Endothelial cell of umbilical vein (primary cell): ENCODE measurements around the gene TUBD1.
"Not testable (repeated sequence)": the region's sequence is repeated elsewhere in the genome, so short reads cannot be mapped to it uniquely, and the experiment has no call there.

Source experiments
- CTCF ChIP-seq, 2 donors: IDR thresholded peaks; 1 replicate in 1 of 2; 2 replicates in 1 of 2; pipeline ENCODE4 v1.5.1; 2011; ENCODE audit warnings: low read length in 2 of 2, mild to moderate bottlenecking in 2 of 2, moderate library complexity in 2 of 2, control low read depth in 1 of 2, inconsistent platforms in 1 of 2, low read depth in 1 of 2; ENCODE audit not compliant: insufficient read depth in 1 of 2; ENCODE audit errors: extremely low read depth in 1 of 2
- GATA2 ChIP-seq: IDR thresholded peaks from 2 replicates; pipeline ENCODE4 v1.7.0; 2011; ENCODE audit warnings: low read depth, mild to moderate bottlenecking, moderate library complexity, mixed read lengths, low read length; ENCODE audit not compliant: insufficient read length, insufficient read depth
- MAX ChIP-seq: IDR thresholded peaks from 2 replicates; pipeline ENCODE4 v1.6.1; 2011; ENCODE audit not compliant: insufficient read depth, insufficient read length
- POLR2AphosphoS5 ChIP-seq: IDR thresholded peaks from 2 replicates; pipeline ENCODE4 v1.6.1; 2012; ENCODE audit warnings: low read depth, mild to moderate bottlenecking, control low read depth, low read length, moderate library complexity; ENCODE audit not compliant: insufficient read depth

GRCh38 chr17:59852847-59853167 is 39.9 kb downstream of the TUBD1 start:
- TF ChIP-seq POLR2AphosphoS5; MAX; CTCF (IDR thresholded peaks at IDR 0.05; ENCODE audit: extremely low read depth in 1 of 2, insufficient read depth in 1 of 2, low read depth in 1 of 2, low read length in 2 of 2); GATA2: not testable (repeated sequence)
